Measurements from ENCODE around the gene FDX1.
A peak's percentile ranks its signal among the peaks of the same experiment; 100 is the strongest.

Gene FDX1

DNA sequence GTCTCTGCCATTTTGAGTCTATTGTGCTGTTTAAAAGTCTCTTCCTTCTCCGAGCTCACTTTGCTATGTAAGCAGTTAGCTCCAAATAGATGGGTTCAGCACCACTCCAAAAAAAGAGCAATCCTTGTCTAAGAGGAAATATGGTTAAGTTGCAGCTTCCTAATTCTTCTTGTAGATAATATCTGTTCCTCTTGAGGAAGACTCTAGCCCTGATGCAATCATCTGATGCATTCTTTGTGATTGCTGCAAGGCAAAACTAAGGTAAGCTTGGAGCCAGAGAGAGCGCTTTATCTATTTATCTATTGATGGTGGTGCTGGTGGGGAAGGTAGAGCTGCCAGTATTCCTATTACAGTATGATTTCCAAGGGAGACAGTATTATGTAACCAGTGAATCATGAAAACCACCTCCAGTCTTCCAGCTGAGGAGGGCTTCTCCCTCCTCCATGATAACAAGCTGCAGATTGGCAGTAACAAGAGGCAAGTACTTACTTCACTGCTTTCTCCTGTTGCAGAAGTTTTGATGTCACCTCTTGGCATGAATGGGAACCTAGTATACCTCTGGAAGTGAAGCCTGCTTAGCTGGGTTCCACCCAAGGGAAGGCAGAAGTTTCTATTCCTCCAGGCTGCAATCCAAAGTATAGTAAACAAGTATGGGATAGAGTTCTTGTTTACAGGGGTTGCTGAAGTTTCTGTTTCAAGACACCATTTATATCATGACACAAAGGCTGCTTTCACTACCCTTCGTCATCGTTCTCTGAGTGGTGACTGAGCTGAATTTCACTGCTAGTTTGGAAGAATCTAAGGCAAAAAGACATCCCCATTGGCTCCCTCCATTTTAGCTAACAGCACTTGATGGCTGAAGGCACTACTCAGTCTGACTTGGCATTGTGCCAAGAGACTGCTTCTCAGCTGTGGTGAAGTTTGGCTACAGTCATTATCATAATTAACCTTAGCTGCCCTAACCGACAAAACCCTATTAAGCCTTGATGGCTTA, 49.7 kb downstream of the FDX1 start:
- in situ Hi-C loops (cut with HindIII; ENCODE audit: low pct_unique_long_range_greater_than_20kb, low sequenced_read_pairs), result no loop called here
- DNase-seq (ENCODE audit: low read depth in 1 of 2, low spot score in 1 of 2), result peak in 1 of 2 experiments; percentile 22
- TF ChIP-seq JUND (IDR thresholded peaks at IDR 0.05; ENCODE audit: low read depth), result no peak

DNA sequence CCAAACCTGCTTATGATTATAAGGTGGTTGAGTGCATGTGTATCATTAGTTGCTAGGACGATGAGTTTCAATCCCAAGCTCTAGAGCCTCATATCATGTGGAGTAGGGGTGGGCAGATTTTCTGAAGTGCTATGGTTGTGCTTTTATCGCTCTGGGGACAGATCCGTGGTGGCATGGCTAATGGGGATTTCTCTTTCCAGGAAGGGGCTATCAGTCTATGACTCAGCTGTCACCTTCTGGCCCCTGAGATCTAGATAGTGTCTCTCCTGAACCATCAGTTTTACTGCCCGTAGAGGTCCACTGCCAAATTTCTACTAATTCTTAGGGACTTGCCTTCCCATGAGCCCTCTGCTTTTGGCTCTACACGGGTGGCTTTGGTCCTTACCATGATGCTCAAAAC, 51.8 kb downstream of the FDX1 start:
- DNase-seq (ENCODE audit: low read depth in 1 of 2, low spot score in 1 of 2), result no peak
- TF ChIP-seq JUND (IDR thresholded peaks at IDR 0.05; ENCODE audit: low read depth), result no peak
- in situ Hi-C loops (cut with HindIII; ENCODE audit: low pct_unique_long_range_greater_than_20kb, low sequenced_read_pairs), result no loop called here

DNA sequence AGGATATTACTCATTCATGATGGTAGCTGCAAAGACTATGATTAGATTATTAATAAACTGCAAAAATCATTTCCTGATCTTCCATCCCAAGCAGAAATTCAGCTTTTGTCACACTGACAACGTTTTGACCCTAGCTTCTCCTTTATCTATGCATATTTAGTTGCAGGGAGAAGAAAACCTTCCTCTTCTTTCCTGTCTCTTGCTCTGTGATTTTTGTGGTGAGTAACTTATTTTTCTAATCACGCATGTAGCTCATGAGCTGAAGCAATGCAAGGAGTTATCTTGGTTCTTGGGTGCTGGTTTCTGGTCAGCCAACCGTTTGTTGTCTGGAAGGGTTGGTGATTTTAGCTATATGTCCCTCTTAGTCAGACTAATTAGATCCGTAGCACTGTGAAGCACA, 56.4 kb downstream of the FDX1 start:
- in situ Hi-C loops (cut with HindIII; ENCODE audit: low pct_unique_long_range_greater_than_20kb, low sequenced_read_pairs), result no loop called here
- no peak for TF ChIP-seq JUND (IDR thresholded peaks at IDR 0.05; ENCODE audit: low read depth)

DNA sequence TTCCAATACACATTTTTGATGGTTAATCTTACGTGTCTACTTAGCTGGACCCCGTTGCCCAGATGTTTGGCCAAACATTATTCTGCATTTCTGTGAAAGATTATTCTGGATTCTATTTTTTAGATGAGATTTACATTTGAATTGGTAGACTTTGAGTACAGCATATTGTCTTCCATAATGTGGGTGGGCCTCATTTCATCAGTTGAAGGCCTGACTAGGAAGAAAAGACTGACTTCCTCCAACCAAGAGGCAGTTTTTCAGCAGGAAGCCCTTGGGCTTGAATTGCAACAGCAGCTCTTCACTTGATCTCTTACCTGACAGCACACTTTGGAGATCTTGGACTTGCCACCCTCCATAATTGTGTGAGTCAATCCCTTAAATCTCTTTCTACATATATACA, 58.7 kb downstream of the FDX1 start:
- no peak for DNase-seq (ENCODE audit: low read depth in 1 of 2, low spot score in 1 of 2)
- TF ChIP-seq JUND (IDR thresholded peaks at IDR 0.05; ENCODE audit: low read depth), result no peak
- in situ Hi-C loops (cut with HindIII; ENCODE audit: low pct_unique_long_range_greater_than_20kb, low sequenced_read_pairs), result no loop called here

More for the DNA sequence above, 56.4 kb downstream of the FDX1 start:
- DNase-seq (ENCODE audit: low read depth in 1 of 2, low spot score in 1 of 2), result no peak

DNA sequence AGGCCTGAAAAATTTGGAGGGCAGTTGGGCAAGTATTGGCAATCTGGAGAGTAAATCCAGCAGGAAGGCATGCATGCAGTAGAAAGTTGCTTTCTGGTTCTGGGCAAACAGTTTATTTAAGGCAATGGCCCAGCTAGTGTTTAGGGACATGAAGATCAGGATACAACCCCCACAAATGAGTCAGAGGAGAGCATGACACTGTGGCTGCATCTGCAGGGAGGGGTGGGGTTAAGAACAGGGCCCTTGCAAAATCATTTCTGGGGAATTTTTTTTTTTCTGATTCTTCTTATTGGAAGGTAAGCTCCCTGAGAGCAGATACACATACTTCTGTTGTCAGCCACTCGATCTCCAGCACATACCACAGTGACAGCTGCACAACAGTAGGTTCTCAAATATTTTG, 61.1 kb downstream of the FDX1 start:
- no peak for DNase-seq (ENCODE audit: low read depth in 1 of 2, low spot score in 1 of 2)
- in situ Hi-C loops (cut with HindIII; ENCODE audit: low pct_unique_long_range_greater_than_20kb, low sequenced_read_pairs), result no loop called here
- no peak for TF ChIP-seq JUND (IDR thresholded peaks at IDR 0.05; ENCODE audit: low read depth)

DNA sequence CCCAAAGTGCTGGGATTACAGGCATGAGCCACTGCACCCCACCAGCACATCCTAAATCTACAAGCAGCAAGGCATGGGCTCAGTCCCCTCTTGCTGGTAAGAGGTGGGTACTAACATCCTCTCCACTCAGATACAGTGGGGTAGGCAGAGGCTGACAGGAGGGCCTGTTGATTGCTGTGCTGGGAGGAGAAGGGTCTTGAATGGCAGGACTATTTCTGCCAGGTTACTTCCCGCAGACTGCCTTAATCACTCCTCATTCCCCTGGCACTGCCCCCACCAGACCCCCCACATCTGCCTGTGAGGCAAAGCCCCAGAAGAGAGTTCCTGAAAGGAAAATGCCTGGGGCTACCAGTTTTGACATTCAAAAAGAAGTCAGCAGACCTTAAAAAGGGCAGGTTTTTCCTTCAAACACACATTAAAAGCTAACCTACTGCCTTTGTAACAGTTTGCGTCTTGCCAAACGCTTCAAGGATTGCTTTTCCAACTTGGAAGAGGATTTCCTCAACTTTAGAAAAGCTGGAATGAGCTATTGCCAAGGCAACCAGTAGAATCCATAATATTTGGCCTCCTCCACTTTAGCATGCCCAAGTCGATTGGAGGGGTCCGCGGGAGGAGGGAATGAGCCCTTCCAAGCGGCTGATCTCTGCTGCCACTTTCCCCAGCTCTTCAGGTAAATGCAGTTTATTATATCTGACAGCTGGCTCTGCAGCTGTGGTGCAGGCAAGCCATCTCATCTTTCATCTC, 62.0 kb downstream of the FDX1 start:
- no peak for DNase-seq (ENCODE audit: low read depth in 1 of 2, low spot score in 1 of 2)
- TF ChIP-seq JUND (IDR thresholded peaks at IDR 0.05; ENCODE audit: low read depth), result no peak
- in situ Hi-C loops (cut with HindIII; ENCODE audit: low pct_unique_long_range_greater_than_20kb, low sequenced_read_pairs), result no loop called here

DNA sequence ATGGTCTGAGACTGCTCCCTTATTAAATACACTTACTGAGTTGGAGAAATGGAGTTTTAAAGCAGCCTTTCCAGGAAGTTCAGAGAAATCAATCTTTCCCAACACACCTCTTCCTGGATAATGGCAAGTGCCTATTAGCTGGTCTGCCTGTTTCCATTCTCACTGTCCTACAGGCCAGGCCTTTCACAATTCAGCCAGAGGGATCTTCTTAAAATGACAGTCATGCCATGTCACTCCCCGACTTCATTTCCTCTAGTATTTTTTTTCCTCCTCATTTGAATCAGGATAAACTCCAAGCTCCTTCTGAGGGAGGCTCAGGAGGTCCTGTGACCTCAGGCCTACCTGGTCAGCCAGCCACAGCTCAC, 62.6 kb downstream of the FDX1 start:
- in situ Hi-C loops (cut with HindIII; ENCODE audit: low pct_unique_long_range_greater_than_20kb, low sequenced_read_pairs), result no loop called here
- TF ChIP-seq JUND (IDR thresholded peaks at IDR 0.05; ENCODE audit: low read depth), result no peak
- DNase-seq (ENCODE audit: low read depth in 1 of 2, low spot score in 1 of 2), result no peak

DNA sequence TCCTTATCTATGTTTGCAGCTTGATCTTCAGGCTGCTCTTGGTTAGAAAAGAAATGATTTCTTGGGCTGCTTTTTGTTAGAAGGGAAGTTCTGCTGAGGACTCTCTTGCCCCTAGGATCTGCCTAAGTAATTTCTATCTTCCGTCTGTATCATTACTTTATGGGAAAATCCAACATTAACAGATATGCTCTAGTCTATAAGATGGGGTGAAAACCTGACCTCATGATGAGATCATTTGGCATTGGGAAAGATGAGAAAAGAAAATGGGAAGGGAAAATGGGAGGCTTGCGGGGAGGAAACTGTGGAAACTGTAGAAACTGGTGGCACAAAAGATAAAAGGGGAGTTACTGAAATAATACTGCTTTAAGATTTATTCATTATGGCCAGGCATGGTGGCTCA, 63.6 kb downstream of the FDX1 start:
- in situ Hi-C loops (cut with HindIII; ENCODE audit: low pct_unique_long_range_greater_than_20kb, low sequenced_read_pairs), result no loop called here
- no peak for DNase-seq (ENCODE audit: low read depth in 1 of 2, low spot score in 1 of 2)
- TF ChIP-seq JUND (IDR thresholded peaks at IDR 0.05; ENCODE audit: low read depth), result no peak

DNA sequence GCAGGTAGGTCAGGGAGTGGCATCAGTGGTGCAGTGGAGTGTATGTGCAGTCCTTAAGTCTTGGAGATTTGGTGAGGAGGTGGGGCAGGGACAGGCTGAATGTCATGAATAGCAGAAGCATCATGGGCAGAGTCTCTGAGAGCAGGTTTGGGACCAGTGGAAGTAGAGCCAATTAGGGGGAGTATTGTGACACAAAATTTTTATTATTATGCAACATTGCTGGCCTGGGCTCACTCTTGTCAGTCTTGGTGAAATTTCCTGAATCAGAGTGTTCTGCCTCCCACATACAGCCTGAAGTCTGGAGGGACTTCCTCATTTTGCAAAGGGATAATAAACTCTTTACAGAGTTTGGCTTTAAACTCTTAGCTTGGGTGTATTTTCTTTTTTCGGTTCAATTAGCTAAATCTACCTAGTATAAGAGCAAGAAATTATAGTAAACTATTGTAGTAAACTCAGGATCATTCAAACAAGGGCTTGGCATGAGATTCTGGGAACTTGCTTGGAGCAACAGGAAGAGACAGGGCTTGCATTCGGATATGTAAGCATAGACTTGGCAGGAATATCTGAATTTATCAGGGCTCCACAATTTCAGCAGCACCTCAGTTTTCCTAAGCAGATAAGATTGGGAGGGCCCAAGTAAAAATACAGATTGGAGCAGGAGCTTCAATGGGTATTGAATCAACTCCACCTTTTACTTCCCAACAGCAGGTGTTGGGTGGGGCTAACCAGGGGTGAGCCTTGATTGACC, 67.7 kb downstream of the FDX1 start:
- no peak for DNase-seq (ENCODE audit: low read depth in 1 of 2, low spot score in 1 of 2)
- in situ Hi-C loops (cut with HindIII; ENCODE audit: low pct_unique_long_range_greater_than_20kb, low sequenced_read_pairs), result no loop called here
- TF ChIP-seq JUND (IDR thresholded peaks at IDR 0.05; ENCODE audit: low read depth), result no peak

DNA sequence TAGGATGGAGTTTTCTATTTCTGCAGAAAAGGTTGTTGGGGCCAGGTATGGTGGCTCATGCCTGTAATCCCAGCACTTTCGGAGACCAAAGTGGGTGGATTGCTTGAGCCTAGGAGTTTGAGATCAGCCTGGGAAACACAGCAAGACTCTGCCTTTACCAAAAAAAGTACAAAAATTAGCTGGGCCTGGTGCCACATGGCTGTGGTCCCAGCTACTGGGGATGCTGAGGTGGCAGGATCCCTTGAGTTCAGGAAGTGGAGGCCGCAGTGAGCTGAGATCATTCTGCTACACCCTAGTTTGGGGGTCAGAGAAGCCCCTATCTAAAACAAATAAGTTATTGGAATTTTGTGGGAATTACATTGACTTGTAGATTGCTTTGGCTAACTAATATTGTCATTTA, 71.7 kb downstream of the FDX1 start:
- TF ChIP-seq JUND (IDR thresholded peaks at IDR 0.05; ENCODE audit: low read depth), result no peak
- DNase-seq (ENCODE audit: low read depth in 1 of 2, low spot score in 1 of 2), result no peak
- in situ Hi-C loops (cut with HindIII; ENCODE audit: low pct_unique_long_range_greater_than_20kb, low sequenced_read_pairs), result no loop called here

DNA sequence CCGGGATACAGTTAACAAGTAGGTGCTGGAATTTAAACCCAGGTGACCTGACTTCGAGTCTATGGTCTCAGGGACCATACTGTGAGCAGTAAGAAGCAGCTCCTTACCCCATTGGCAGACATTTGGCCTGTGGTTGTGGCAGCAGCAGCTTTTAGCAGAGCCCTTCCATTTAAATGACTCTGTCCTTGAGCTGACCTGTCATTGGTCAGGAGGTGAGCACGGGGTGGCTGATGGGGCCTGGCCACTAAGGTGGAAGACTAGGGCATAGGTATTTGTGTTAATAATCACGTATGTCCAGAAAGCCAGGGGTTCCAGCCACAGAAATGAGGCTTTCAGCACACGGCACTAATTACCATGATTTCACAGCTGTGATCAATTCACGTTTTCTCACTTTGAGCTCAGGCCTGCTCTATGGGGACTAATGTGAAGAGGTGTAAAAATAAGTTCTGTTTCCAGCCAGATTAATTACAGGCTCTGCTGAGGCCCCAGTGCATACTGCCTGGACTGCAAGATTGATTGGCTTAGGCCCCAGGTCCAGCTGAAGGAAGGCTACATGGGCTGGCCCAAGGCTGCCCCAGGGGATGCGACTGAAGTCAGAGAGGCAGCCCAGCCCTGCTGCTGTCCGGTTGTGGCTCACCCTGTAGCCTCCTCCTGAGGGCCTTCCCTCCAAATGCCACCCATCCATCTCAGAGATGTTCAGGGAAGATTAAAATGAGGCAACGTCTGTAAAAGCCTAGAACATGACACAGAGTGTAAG, 76.0 kb downstream of the FDX1 start:
- in situ Hi-C loops (cut with HindIII; ENCODE audit: low pct_unique_long_range_greater_than_20kb, low sequenced_read_pairs), result no loop called here
- no peak for TF ChIP-seq JUND (IDR thresholded peaks at IDR 0.05; ENCODE audit: low read depth)
- no peak for DNase-seq (ENCODE audit: low read depth in 1 of 2, low spot score in 1 of 2)

DNA sequence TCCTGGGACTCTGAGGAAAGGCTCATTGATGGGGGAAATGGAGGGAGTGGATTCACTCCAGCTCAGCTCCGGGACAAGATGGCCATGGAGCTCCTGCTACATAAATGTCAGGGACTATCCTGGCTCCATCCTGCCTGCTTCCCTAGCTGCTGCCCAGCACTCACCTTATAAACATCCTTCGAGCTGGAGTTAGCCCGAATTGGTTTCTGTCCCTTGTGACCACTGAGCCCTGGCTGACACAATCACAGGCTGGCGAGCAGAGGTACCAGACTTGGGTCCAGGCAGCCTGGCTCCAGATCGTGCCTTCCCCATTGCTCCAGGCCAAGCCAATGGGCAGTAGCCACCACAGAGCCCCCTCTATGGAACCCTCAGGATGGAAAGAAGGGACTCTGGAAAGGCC, 77.6 kb downstream of the FDX1 start:
- in situ Hi-C loops (cut with HindIII; ENCODE audit: low pct_unique_long_range_greater_than_20kb, low sequenced_read_pairs), result no loop called here
- no peak for TF ChIP-seq JUND (IDR thresholded peaks at IDR 0.05; ENCODE audit: low read depth)

More for the DNA sequence above, 77.6 kb downstream of the FDX1 start:
- DNase-seq (ENCODE audit: low read depth in 1 of 2, low spot score in 1 of 2), result no peak
